Astrocyte of the spinal cord (primary cell): Measurements from ENCODE around the gene IL17REL.

Source experiments
- DNase-seq: peaks from one replicate; pipeline ENCODE4 v3.0.0; 2011; ENCODE audit warnings: low read depth, low spot score
- H3K4me3 ChIP-seq: 2 replicates; pipeline ENCODE4 v1.5.1; 2011; ENCODE audit warnings: low read depth, mild to moderate bottlenecking, low read length, moderate library complexity
- CTCF ChIP-seq: IDR thresholded peaks from 2 replicates; pipeline ENCODE4 v1.5.1; 2012; ENCODE audit warnings: low read depth, mild to moderate bottlenecking, low read length, inconsistent platforms
- in situ Hi-C: cut with HindIII; loops from 2 replicates; pipeline ENCODE4 v1.10.0; 2017; ENCODE audit warnings: low sequenced_read_pairs

The IL17REL gene

GRCh38 chr22:49953680-49954344 lies 58.8 kb downstream of the IL17REL start:
- no peak for DNase-seq
- no peak overlapping the region for H3K4me3 ChIP-seq
- no peak for TF ChIP-seq CTCF
- in situ Hi-C loops, result no loop called here

DNA sequence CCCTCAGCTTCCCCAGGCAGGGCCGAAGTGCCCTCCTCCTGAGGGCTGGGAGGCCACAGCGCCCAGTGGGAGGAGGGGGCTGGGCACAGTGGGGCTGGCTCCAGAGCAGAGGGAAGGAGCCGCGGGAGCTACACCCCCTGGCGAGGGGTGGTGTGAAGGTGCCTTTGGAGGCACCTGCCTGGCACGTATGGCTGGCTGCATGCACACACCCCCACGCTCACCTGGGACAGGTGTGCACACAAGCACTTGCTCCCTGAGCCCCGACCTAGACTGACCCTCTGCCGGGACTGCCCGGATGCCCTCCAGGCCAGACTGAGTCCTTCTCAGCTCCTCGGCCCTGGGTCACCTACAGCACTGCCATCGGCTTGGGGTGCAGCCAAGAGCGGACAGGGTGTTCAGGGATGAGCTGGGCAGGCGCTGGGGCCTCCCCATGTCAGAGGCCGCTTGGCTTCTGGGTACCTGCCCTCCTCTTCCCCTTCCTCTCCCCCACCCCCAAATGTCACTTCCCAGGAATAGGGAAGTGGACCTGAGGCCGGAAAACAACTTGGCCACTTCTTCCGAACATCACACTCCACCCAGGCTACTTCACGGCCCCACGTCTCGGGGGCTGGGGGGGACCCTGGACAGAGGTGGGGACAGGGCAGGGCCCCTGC lies 59.4 kb downstream of the IL17REL start:
- DNase-seq, result no peak
- no peak overlapping the region for H3K4me3 ChIP-seq
- in situ Hi-C loops, result no loop called here
- no peak for TF ChIP-seq CTCF

DNA sequence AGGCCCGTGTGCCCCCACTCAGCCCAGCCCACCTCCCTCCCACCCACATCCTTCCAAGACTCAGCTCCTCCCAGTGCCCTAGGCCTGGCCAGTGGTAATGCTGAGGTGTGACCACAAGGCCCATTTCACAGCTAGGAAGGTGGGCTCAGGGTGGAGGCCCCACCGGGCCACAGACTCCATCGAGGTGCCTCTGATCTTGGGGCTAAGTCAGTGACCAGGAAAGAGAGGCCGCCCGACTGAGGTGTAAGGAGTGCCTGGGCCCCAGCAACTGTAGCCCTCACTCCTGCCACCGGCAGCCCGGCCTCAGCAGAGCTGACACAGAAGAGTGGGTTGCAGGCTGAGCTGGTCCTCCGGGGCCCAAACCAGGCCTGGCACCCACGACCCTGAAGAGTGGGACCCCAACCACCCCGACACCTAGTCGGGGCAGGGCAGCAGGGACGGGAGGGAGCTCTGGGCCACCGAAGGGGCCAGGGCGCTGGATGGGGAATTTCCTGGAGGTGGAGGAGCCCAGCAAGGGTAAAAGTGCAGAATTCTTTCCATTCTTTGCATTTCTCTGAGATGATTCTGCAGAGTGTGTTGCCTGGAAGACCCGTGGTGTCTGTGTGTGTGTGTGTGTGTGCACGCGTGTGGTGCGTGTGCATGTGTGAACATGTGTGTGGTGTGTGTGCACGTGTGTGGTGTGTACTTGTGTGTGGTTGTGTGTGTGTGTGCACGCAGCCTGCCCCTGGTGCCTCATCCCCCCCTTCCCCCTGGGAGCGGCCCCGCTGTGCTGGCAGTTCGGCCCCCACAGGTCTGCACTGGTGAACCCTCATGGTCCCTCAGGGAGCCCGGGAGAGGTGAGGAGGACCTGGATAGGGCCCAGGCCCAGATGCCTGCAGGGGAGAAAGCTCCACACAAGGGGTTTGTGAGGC lies 60.3 kb downstream of the IL17REL start:
- TF ChIP-seq CTCF, result no peak
- peak; percentile 52 for DNase-seq
- in situ Hi-C loops, result no loop called here
- no peak overlapping the region for H3K4me3 ChIP-seq

- H3K4me3 ChIP-seq, result no peak overlapping the region
- in situ Hi-C loops, result no loop called here
- no peak for DNase-seq
Measured at GRCh38 chr22:49951678-49951985, 60.9 kb downstream of the IL17REL start.

GRCh38 chr22:49951000-49951677 lies 61.4 kb downstream of the IL17REL start:
- TF ChIP-seq CTCF, result no peak
- no peak overlapping the region for H3K4me3 ChIP-seq
- in situ Hi-C loops, result no loop called here
- DNase-seq, result peak; percentile 91

More at GRCh38 chr22:49951678-49951985, 60.9 kb downstream of the IL17REL start:
- no peak for TF ChIP-seq CTCF

DNA sequence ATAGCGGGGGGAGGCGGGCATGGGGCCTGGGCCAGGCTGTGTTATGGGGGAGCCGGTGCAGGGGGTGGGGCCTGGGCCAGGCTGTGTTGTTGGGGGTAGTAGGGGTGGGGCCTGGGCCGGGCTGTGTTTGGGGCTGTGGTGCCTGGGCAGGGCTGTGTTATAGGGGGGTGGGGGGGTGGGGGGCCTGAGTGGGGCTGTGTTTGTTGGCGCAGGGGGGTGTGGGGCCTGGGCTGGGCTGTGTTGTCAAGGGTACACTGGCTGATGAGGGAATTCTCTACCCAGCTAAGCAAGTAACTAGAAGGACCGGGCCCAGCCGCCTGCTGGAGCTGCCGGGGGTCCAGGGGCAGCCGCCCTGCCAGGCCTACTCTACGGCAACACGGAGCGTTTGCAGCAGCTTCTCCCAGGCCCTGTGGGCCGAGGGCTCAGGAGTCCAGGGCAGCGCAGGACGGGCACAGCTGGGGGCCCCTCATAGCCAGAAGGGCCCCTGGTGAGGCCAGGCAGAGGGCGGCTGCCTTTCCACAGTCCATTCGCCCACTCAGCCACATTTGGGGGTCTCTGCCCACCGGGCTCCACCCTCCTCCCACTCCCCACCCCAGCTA lies 62.1 kb downstream of the IL17REL start:
- no peak for DNase-seq
- H3K4me3 ChIP-seq, result no peak overlapping the region
- no peak for TF ChIP-seq CTCF
- in situ Hi-C loops, result no loop called here
